ENCODE data around the gene ATP6V0A4. TPM values are rescaled to one million over a fixed set of nuclear protein-coding genes. Genes with fewer than 3 reads are reported as not detected.

ATP6V0A4 gene
- total RNA-seq, 1 donor from 2014 or later, result 1.2 TPM

DNA sequence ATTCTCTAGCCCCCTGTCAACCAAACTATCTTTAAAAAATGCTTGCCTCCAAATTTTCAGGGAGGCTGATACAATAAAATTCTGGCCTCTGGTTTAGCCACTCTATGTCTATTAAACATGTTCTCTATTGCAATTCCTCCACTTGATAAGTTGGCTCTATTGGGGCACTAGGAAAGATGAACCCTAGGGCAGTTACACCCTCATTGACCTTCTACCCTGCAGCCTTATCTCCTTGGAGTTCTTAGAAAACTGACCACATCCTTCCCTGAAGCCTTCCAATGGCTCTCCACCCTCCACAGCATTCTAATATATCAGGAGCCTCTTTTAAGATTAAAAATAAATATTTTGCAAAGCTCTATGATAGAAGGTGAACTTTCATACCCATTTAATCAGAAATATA lies 127.4 kb downstream of the ATP6V0A4 start:
- intact Hi-C loops (cut with DNase I), result no loop called here
- H3K36me3 ChIP-seq, result no peaks in the 10 kb centered on the region
- no peaks in the 10 kb centered on the region for H3K4me1 ChIP-seq
- H3K27me3 ChIP-seq, result no peaks in the 10 kb centered on the region
- H3K9me3 ChIP-seq, result no peaks in the 10 kb centered on the region
- DNase-seq (ENCODE audit: extremely low spot score in 2 of 2), result no peak
- no peak for TF ChIP-seq CTCF (IDR thresholded peaks at IDR 0.05)
- no peak overlapping the region for H3K27ac ChIP-seq
- no peak overlapping the region for H3K4me3 ChIP-seq

GRCh38 chr7:138669364-138669763 lies 128.6 kb downstream of the ATP6V0A4 start:
- no peak overlapping the region for H3K27ac ChIP-seq
- no peaks in the 10 kb centered on the region for H3K27me3 ChIP-seq
- H3K9me3 ChIP-seq, result no peaks in the 10 kb centered on the region
- peaks cover 2% of the 10 kb centered on the region for H3K4me1 ChIP-seq
- no peaks in the 10 kb centered on the region for H3K36me3 ChIP-seq
- no peak for TF ChIP-seq CTCF (IDR thresholded peaks at IDR 0.05)
- intact Hi-C loops (cut with DNase I), result no loop called here
- DNase-seq (ENCODE audit: extremely low spot score in 2 of 2), result no peak
- H3K4me3 ChIP-seq, result no peak overlapping the region

- no peak overlapping the region for H3K4me3 ChIP-seq
- no peaks in the 10 kb centered on the region for H3K27me3 ChIP-seq
- H3K27ac ChIP-seq, result no peak overlapping the region
- intact Hi-C loops (cut with DNase I), result no loop called here
- H3K36me3 ChIP-seq, result no peaks in the 10 kb centered on the region
- DNase-seq (ENCODE audit: extremely low spot score in 2 of 2), result no peak
- H3K4me1 ChIP-seq, result peaks cover 7% of the 10 kb centered on the region
- H3K9me3 ChIP-seq, result no peaks in the 10 kb centered on the region
- no peak for TF ChIP-seq POLR2AphosphoS5 (IDR thresholded peaks at IDR 0.05; ENCODE audit: insufficient read depth in 1 of 2, low read depth in 1 of 2)
These were observed 129.1 kb downstream of the ATP6V0A4 start for GRCh38 chr7:138668946-138669345.

GRCh38 chr7:138668229-138668596 lies 129.8 kb downstream of the ATP6V0A4 start:
- H3K27ac ChIP-seq, result no peak overlapping the region
- no peak overlapping the region for H3K4me3 ChIP-seq
- H3K9me3 ChIP-seq, result no peaks in the 10 kb centered on the region
- peaks cover 10% of the 10 kb centered on the region for H3K4me1 ChIP-seq
- intact Hi-C loops (cut with DNase I), result no loop called here
- DNase-seq (ENCODE audit: extremely low spot score in 2 of 2), result no peak
- no peaks in the 10 kb centered on the region for H3K27me3 ChIP-seq
- no peaks in the 10 kb centered on the region for H3K36me3 ChIP-seq
- TF ChIP-seq CTCF (IDR thresholded peaks at IDR 0.05) (no peak), POLR2AphosphoS5 (IDR thresholded peaks at IDR 0.05; ENCODE audit: insufficient read depth in 1 of 2, low read depth in 1 of 2) (no peak), POLR2A (IDR thresholded peaks at IDR 0.05) (no peak)

- Histone ChIP-seq H3K27me3 (no peaks in the 10 kb centered on the region), H3K4me1 (peaks cover 10% of the 10 kb centered on the region), H3K36me3 (no peaks in the 10 kb centered on the region), H3K4me3 (no peak overlapping the region), H3K9me3 (no peaks in the 10 kb centered on the region), H3K27ac (no peak overlapping the region)
- intact Hi-C loops (cut with DNase I), result no loop called here
- TF ChIP-seq POLR2A (IDR thresholded peaks at IDR 0.05), result no peak
- TF ChIP-seq CTCF (IDR thresholded peaks at IDR 0.05), result no peak
- no peak for TF ChIP-seq POLR2AphosphoS5 (IDR thresholded peaks at IDR 0.05; ENCODE audit: insufficient read depth in 1 of 2, low read depth in 1 of 2)
- DNase-seq (ENCODE audit: extremely low spot score in 2 of 2), result no peak
These were observed 130.3 kb downstream of the ATP6V0A4 start for GRCh38 chr7:138667535-138668228.
